PC-9 (cell line): ENCODE data around the gene TAPBP. TPM values are rescaled to one million over a fixed set of nuclear protein-coding genes. Genes with fewer than 3 reads are reported as not detected.

Experiments
- BruUV-seq: library from RNA; stranded (reverse); fragments of 400-500 nt; replicated peaks from 2 replicates; lab custom pipeline; 2021; lab: Mats Ljungman, UMichigan
- CTCF ChIA-PET: fragments of 300-600 bp; sonication (Branson Sonifier 250); formaldehyde crosslinking; loops from one replicate; lab custom pipeline; 2022; ENCODE audit warnings: antibody characterized with exemption; lab: Charles Lee
- POLR2A ChIA-PET: fragments of 300-600 bp; sonication (Branson Sonifier 250); formaldehyde crosslinking; loops from one replicate; lab custom pipeline; 2022; ENCODE audit warnings: antibody characterized with exemption; ENCODE audit not compliant: unreplicated experiment; lab: Charles Lee
- DNase-seq, 2 experiments: peaks; one replicate each; pipeline versions ENCODE4 v3.0.0 to v3.0.0-alpha.2; 2015 to 2022; ENCODE audit warnings: mixed read lengths in 1 of 2
- H2AFZ ChIP-seq: fragments of 200-600 bp; sonication (generic); 2 replicates; pipeline ENCODE4 v1.8.1; 2017; ENCODE audit warnings: antibody characterized with exemption
- H3F3A ChIP-seq: fragments of 200-600 bp; sonication (generic); 2 replicates; pipeline ENCODE4 v1.8.1; 2017; ENCODE audit warnings: antibody characterized with exemption, mild to moderate bottlenecking, low read depth; ENCODE audit not compliant: insufficient read depth
- H3K27ac ChIP-seq: fragments of 200-600 bp; sonication (generic); 2 replicates; pipeline ENCODE4 v1.6.1; 2016; ENCODE audit warnings: mixed run types
- H3K27me3 ChIP-seq: fragments of 200-600 bp; sonication (generic); 2 replicates; pipeline ENCODE4 v1.6.1; 2016; ENCODE audit warnings: low read depth, mixed run types; ENCODE audit not compliant: insufficient read depth
- H3K36me3 ChIP-seq: fragments of 200-600 bp; sonication (generic); 2 replicates; pipeline ENCODE4 v1.6.1; 2016; ENCODE audit warnings: low read depth, mixed run types
- H3K4me1 ChIP-seq: fragments of 200-600 bp; sonication (generic); replicated peaks from 2 replicates; pipeline ENCODE4 v1.6.1; 2016; ENCODE audit warnings: mixed run types; ENCODE audit not compliant: insufficient read depth
- H3K4me2 ChIP-seq: fragments of 200-600 bp; sonication (generic); 2 replicates; pipeline ENCODE4 v1.6.1; 2017; ENCODE audit warnings: mixed run types
- H3K4me3 ChIP-seq: fragments of 200-600 bp; sonication (generic); 2 replicates; pipeline ENCODE4 v1.6.1; 2016; ENCODE audit warnings: mixed run types
- H3K79me2 ChIP-seq: fragments of 200-600 bp; sonication (generic); 2 replicates; pipeline ENCODE4 v1.6.1; 2017; ENCODE audit warnings: low read depth, mixed run types
- H3K9me2 ChIP-seq: fragments of 200-600 bp; sonication (generic); 2 replicates; pipeline ENCODE4 v1.8.1; 2017; ENCODE audit warnings: mild to moderate bottlenecking; ENCODE audit not compliant: insufficient read depth
- H3K9me3 ChIP-seq: fragments of 200-600 bp; sonication (generic); 2 replicates; pipeline ENCODE4 v1.8.1; 2016; ENCODE audit warnings: low read depth; ENCODE audit not compliant: insufficient read depth
- H4K20me1 ChIP-seq: fragments of 200-600 bp; sonication (generic); 2 replicates; pipeline ENCODE4 v1.8.1; 2017; ENCODE audit not compliant: insufficient read depth
- CTCF ChIP-seq: fragments of 200-600 bp; sonication (generic); conservative IDR thresholded peaks from 2 replicates; pipeline ENCODE4 v1.6.1; 2017; ENCODE audit warnings: mixed run types, antibody characterized with exemption, mild to moderate bottlenecking, moderate library complexity
- EZH2 ChIP-seq: fragments of 200-600 bp; sonication (generic); IDR thresholded peaks from 2 replicates; pipeline ENCODE4 v1.8.0; 2017; ENCODE audit warnings: antibody characterized with exemption, low read depth
- intact Hi-C: fragments of 100-400 bp; cut with micrococcal nuclease; formaldehyde crosslinking; loops from one replicate; pipeline ENCODE4 v1.10.0; 2022; ENCODE audit not compliant: unreplicated experiment
- total RNA-seq: library from RNA; stranded (reverse); gene quantifications from 2 replicates; pipeline ENCODE4 v1.2.3, GENCODE V29; 2021

The TAPBP gene
- total RNA-seq, 1 experiment from 2014 or later = 156 TPM

- DNase-seq = no peak
- CTCF ChIA-PET = no interaction called here
Measured at GRCh38 chr6:33251395-33252012, 62.4 kb downstream of the TAPBP start.

GRCh38 chr6:33250731-33251130 is 63.1 kb downstream of the TAPBP start:
- BruUV-seq = no TSS peak
- DNase-seq = no peak
- Histone ChIP-seq H3K36me3 (peaks cover 12% of the 10 kb centered on the region; the same call in 1 of the 2 replicates), H3K27me3 (peaks cover 10% of the 10 kb centered on the region; the same call in 1 of the 2 replicates), H3F3A (peaks cover 34% of the 10 kb centered on the region), H3K9me3 (no peaks in the 10 kb centered on the region), H3K4me1 (peaks cover 28% of the 10 kb centered on the region), H3K27ac (peak overlapping the region; percentile 66), H4K20me1 (no peaks in the 10 kb centered on the region), H3K4me2 (peak overlapping the region; percentile 94), H2AFZ (no peak overlapping the region), H3K4me3 (no peak overlapping the region; the same call in 1 of the 2 replicates), H3K9me2 (no peaks in the 10 kb centered on the region), H3K79me2 (no peaks in the 10 kb centered on the region)
- ChIA-PET POLR2A (interaction anchor here (0.7 kb wide), 1 partner anchor 45 kb away, joined by 5 read pairs; no protein-coding TSS in a partner anchor), CTCF (no interaction called here)
- intact Hi-C loops = loop anchor here (2.0 kb wide), 1 partner anchor 60 kb away; no protein-coding TSS in a partner anchor
- no peak for TF ChIP-seq CTCF
- no peak for TF ChIP-seq EZH2

More at GRCh38 chr6:33251395-33252012, 62.4 kb downstream of the TAPBP start:
- Histone ChIP-seq H3K27ac (no peak overlapping the region), H4K20me1 (no peaks in the 10 kb centered on the region), H3K4me3 (no peak overlapping the region), H3K27me3 (0 out of 2 replicates have a peak, but pooled peaks cover 2% of the 10 kb centered on the region), H3K4me1 (peaks cover 28% of the 10 kb centered on the region), H3F3A (peaks cover 34% of the 10 kb centered on the region), H3K9me2 (no peaks in the 10 kb centered on the region), H3K79me2 (no peaks in the 10 kb centered on the region), H3K9me3 (no peaks in the 10 kb centered on the region), H3K36me3 (peaks cover 12% of the 10 kb centered on the region; the same call in 1 of the 2 replicates), H3K4me2 (0 out of 2 replicates have a peak overlapping the region, but pooled peaks have one; percentile 94), H2AFZ (no peak overlapping the region)
- intact Hi-C loops = loop anchor here (2.0 kb wide), 1 partner anchor 59 kb away; no protein-coding TSS in a partner anchor
- POLR2A ChIA-PET = no interaction called here
- TF ChIP-seq CTCF (no peak), EZH2 (no peak)
- no TSS peak for BruUV-seq

- peaks cover 16% of the 10 kb centered on the region for H3K27me3 ChIP-seq
- ChIA-PET CTCF (interaction anchor here (0.6 to 0.9 kb wide), 3 partner anchors 12 to 433 kb away, joined by 3 to 4 read pairs (median 3); partner anchors contain the start of gene HLA-DOB), POLR2A (interaction anchor here (0.6 to 0.7 kb wide), 3 partner anchors 42 to 278 kb away, joined by 4 to 5 read pairs (median 5); no protein-coding TSS in a partner anchor)
- peak in 1 of 2 experiments; percentile 85 for DNase-seq
- H3K36me3 ChIP-seq = peaks cover 12% of the 10 kb centered on the region; the same call in 1 of the 2 replicates
- H4K20me1 ChIP-seq = no peaks in the 10 kb centered on the region
- peaks cover 34% of the 10 kb centered on the region for H3F3A ChIP-seq
- TF ChIP-seq CTCF = no peak
- no peak for TF ChIP-seq EZH2
- no peaks in the 10 kb centered on the region for H3K9me3 ChIP-seq
- BruUV-seq = TSS peak; percentile 88
- peaks cover 28% of the 10 kb centered on the region for H3K4me1 ChIP-seq
- H3K9me2 ChIP-seq = no peaks in the 10 kb centered on the region
- no peaks in the 10 kb centered on the region for H3K79me2 ChIP-seq
- H3K4me2 ChIP-seq = peak overlapping the region; percentile 94
- peak overlapping the region; percentile 69 for H3K4me3 ChIP-seq
- H3K27ac ChIP-seq = peak overlapping the region; percentile 66
- intact Hi-C loops = loop anchor here (1.0 to 5.0 kb wide), 6 partner anchors 49 to 412 kb away; partner anchors contain the start of genes RXRB, SLC39A7 and TAP2
- H2AFZ ChIP-seq = peak overlapping the region; percentile 81
Measured at GRCh38 chr6:33249732-33250630, 63.9 kb downstream of the TAPBP start.
